Activated gamma-delta T cell (primary cell): ENCODE measurements around the gene ITPRIPL2.

Experiments used
- DNase-seq: peaks from one replicate; lab custom pipeline; 2025; lab: John Stamatoyannopoulos, UW

ITPRIPL2 gene

DNA sequence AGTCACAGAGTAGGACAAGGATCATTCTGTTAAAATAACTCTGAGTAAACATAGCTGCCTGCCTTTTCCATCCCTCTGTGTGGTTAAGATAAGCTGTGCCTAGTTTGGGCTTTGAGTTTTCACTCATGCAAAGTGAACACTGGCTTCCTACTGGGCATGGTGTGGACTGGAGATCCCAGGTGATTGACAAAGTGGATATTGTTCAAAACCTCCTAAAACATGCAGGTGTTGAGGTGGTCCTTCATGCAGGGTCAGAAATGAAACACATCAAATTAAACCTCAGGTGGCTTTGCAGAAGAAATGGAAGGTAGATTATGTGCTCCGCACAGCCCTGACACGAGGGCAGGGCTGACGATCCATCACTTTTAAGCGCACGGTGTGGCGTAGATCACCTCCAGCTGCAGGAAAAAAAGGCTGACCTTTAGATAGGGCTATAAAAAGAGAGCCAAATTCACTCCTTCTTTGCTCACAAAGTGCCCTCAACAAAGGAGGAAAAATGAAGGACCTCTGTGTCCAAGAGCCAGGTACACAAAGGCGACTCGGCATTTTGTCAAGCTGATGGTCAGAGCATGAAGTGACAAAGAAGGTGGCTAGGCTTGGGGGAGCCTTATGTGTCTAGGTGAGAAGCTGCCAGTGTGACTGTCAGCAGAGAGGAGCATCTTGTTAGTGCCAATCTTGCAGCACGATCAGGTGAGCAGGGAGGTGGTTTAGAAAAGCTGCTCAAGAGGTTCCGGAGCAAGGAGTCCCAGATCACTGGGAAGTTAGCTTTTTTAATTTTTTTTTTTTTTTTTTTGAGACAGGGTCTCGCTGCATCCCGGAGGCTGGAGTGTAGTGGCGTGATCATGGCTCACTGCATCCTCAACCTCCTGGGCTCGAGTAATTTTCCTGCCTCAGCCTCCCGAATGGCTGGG lies 19.9 kb upstream of the ITPRIPL2 start:
- no peak for DNase-seq

DNA sequence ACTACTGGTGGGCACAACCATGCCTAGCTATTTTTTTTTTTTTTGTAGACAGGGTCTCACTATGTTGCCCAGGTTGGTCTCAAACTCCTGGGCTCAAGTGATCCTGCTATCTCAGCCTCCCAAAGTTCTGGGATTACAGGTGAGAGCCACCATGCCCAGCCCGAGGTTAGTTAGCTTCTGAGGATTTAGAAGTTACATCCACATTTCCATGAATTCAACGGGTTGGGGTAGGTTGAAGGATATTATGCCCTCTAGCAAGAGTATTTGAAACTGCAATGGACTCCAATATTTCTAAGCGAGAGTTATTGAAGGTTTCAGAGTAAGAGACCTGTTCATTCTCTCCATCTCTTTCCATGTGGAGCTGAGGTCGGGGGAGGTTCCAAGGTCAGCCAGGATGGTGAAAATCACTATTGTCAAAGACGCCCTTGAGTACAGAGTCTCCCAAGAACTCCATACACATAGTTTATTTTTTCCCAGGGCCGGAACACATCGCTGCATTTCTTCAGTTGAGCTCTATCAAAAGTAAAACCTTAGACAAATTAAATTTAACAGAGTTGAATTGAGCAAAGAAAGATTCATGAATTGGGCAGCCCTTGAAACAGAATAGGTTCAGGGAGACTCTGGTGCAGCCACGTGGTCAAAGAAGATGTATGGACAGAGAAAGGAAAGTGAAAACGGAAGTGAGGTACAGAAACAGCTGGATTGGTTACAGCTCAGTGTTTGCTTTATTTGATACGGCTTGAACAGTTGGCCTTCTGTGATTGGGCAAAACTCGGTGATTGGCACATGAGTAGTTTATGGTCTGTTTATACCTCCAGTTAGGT lies 19.0 kb upstream of the ITPRIPL2 start:
- no peak for DNase-seq

DNA sequence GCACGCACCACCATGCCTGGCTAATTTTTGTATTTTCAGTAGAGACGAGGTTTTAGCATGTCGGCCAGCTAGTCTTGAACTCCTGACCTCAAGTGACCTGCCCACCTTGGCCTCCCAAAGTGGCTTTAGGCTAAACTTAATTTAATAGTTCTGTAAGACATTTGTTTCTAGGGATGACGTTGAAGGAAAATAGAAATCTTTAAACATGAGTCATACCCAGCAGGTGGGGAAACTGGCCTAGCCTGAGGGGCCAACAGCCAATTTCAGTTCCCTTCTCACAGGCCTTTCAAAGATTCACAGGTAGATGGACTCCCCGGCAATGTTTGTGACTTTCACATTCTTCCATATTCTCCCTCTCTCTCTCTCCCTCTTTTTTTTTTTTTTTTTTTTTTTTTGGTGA lies 18.1 kb upstream of the ITPRIPL2 start:
- DNase-seq, result no peak

DNA sequence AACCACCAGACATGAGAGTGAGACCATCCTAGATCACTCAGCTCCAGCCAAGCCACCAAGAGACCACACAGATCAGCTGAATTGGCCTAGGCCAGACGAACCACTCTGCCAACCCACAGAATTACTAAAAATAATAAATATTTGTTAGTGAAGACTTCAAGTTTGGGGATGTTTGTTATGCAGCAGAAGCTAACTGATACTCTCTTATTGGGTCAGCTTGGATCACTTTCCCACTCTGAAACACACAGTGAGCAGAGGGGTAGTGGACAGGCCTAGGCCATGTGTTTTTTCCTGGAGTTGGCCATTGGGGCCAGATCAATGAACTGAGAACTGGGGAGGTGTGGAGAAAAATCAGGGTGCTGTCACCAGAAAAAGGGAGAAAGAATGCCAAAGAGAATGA lies 15.6 kb upstream of the ITPRIPL2 start:
- no peak for DNase-seq

DNA sequence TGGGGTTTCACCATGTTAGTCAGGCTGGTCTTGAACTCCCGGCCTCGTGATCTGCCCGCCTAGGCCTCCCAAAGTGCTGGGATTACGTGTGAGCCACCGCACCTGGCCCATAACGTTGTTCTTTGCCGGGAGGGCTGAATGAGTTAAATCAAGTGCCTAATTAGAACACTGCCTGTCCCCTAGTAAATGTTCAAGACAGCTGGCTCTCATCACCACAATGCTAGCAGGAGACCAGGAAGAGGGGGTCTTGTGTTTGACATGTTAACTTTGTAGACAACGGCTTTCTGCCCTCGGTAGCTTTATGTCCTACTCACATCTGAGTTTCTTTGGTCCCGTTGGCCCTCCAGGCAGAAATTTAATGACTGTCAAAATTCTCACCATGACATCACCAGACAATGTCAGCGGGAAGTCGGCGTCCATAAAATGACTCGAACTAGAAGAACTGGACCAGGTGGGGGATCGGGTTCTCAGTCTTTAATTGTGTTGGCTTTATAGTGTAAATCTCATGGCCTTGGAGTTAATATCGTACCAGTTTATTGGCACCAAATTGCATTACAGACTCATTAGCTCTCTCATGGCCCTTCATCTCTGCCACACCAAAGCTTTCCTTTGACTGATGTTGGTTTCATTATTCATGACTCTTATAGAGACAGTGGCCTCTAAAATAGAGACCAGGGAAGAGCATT lies 11.4 kb upstream of the ITPRIPL2 start:
- DNase-seq, result no peak

DNA sequence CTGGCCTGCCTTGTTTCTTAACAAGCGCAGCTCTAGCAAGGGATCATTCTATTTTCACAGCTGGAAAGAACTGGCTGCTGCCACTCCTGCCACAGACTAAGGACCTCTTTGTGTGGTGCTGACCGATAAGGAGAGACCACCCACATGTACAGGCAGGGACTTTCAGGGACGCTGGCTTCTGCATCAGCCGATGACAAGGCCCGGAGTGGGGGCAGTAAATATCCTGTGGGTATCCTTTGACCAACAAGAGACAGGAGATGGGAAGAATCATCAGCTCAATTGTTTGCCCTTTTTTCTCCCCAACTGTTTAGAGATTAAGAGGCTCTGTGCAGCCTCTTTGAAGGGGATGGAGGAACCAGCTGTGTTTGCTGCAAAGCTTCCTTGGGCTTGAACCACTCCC lies 9.2 kb upstream of the ITPRIPL2 start:
- no peak for DNase-seq

DNA sequence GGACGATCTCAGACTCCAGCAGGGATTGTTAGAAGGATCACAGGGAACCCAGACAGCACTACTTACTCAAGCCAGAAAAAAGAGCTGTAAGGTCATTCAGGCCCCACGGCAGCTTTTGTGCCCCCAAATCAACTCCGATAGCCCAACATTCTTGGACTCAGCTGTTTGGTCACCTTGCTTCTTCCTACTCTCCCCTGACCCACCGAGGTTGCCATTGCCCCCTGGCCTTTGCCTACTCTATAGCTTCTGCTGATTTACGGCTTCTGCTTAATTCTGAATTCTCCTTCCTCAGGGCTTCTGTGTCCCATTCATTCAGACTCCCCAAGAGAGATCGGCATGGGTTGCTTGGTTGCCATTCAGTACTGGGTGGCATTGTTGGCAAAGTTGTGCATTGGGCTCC lies 8.6 kb upstream of the ITPRIPL2 start:
- DNase-seq, result no peak

DNA sequence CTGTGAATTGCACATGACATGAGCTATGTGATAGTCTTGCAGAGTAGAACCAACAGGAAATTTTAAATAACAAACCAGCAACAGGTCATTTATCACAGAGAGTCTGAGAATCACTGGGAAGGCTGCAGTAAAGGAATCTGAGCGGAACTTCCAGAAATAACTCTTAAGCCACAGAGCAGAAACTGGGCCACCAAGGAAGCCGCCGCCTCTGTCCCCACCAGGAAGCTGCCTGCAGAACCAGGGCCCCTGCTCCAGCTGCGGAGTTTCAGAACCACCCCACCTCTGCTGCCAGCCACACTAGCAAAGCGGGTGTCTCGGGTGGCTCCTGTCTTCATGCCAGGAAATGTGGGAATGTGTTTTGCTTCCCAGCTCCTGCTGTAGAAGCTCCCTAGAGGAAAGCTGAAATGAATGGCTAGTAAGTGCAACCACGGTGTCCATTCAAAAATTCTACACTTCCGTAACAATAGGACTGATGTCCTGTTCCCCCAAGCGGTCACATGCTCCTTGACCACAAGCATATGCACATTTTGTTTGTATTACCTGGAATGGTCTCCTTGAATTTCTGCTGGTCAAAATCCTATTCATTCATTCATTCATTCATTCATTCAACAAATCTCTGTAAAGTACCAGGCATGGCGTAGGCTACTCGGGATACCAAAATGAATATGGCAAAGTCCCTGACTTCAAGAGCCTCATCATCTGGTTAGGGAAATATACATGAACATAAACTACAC lies 7.7 kb upstream of the ITPRIPL2 start:
- no peak for DNase-seq

DNA sequence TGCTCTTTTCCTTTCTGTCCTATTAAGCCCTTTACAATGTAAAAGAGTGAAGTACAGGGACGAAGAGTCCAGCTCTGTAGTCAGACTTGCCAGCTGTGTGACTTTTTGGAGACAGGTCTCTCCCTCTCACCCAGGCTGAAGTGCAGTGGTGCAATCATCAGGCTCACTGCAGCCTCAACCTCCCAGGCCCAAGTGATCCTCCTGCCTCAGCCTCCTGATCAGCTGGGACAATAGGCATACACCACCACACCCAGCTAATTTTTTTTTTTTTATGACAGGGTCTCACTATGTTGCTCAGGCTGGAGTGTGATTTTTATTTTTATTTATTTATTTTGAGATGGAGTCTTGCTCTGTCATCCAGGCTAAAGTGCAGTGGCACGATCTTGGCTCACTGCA lies 7.1 kb upstream of the ITPRIPL2 start:
- DNase-seq, result no peak

DNA sequence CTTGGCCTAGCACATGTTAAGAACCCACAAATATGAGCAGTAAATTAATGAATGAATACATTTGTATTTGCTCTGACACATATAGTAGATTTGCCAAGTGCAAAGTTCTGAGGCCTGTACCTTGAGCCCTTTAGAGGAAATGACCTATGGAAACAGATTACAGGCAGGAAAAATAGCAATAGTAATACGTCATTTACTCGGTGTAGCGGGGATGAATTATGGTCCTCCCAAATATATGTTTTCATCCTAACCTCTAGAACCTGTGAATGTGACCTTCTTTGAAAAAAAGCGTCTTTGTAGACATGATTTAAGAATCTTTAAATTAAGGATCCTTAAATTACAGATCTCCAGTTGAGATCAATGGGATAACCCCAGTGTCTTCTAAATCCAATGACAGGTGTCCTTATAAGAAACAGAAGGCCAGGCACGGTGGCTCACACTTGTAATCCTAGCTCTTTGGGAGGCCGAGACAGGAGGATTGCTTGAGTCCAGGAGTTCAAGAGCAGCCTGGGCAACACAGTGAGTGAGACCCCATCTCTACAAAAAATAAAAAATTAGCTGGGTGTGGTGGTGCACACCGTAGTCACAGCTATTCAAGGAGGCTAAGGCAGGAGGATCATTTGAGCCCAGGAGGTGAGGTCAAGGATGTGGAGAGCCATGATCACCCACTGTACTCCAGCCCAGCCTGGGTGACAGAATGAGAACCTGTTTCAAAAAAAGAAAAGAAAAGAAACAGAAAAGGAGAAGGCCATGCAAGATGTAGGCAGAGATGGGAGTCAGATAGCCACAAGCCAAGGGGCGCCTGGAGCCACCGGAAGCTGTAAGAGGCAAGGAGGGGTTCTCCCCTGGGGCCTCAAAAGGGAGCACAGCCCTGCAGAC lies 5.1 kb upstream of the ITPRIPL2 start:
- no peak for DNase-seq

DNA sequence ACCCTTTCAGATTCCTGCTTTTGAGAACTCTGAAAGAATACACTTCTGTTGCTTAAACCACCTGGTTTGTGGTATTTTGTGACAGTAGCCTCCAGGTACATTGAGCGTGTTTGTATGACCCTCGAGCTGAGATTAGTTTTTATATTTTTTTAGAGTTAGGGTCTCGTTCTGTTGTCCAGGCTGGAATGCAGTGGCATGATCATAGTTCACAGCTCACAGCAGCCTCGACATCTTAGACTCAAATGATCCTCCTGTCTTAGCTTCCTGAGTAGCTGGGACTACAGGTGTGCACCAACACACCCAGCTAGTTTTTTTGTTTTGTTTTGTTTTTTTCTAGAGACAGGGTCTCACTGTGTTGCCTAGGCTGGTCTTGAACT lies 4.5 kb upstream of the ITPRIPL2 start:
- no peak for DNase-seq

DNA sequence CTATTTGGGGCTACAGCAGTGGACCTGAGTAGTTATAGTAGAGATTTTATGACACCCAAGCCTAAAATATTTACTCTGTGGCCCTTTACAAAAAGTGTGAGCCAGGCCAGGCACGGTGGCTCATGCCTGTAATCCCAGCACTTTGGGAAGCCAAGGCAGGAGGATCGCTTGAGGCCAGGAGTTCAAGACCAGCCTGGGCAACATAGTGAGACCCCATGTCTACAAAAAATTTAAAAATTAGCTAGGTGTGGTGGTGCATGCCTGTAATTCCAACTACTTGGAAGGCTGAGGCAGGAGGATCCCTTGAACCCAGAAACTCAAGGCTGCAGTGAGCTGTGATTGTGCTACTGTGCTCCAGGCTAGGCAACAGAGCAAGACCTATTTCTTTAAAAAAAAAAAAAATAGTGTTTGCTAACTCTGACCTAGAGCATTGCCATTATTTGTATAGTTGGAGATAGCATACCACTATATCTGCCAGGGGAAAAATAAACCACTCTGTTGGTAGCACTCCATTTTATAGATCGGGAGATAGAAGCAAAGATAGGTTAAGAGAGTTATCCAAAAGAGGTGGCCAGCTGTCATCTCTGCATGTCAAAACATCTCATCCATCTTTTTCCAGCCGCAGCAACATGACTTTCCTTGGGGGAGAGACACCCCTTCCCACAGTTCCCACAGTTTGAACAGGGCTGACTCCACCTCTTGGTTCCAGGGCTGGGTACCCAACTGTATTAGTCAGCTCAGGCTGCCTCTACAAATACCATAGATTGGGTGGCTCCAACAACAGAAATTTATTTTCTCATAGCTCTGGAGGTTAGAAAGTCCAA lies 3.0 kb upstream of the ITPRIPL2 start:
- DNase-seq, result no peak

DNA sequence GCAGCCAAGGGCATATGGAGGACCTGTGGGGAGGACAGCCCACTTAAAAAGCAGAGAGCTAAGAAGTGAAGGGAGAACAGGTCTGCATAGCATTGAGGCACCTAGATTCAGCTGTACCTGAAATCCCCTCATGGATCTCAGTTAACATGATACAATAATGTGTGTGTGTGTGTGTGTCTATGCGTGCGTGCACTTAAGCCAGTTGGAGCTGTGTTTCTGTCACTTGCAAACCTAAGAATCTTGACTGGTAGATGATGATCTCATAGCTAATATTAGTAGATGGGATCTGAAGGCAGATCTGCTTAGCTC lies 1.7 kb upstream of the ITPRIPL2 start:
- no peak for DNase-seq

DNA sequence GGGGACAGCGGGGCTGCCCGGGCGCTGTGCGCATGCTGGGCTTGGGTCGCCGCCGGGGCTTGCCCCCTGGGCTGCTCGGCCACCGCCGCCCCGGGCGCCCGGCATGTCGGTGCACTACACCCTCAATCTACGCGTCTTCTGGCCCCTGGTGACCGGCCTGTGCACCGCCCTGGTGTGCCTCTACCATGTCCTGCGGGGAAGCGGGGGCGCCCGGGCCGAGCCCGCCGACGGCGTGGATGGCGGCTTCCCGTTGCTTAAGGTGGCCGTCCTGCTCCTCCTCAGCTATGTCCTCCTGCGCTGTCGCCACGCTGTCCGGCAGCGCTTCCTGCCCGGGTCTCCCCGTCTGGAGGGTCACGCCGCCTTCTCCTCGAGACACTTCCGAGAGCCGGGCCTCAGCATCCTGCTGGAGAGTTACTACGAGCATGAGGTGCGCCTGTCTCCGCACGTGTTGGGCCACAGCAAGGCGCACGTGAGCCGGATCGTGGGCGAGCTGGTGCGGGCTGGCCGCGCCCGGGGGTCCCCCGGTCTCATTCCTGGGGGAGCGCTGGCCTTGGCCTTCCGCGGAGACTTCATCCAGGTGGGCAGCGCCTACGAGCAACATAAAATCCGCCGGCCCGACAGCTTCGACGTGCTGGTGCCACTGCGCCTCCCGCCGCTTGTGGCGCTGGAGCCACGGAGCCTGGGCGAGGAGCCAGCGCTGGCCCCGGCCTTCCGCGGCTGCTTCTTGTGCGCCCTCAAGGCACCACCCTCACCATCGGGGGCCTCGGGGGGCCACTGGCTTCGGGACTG lies 789 bp downstream of the ITPRIPL2 start:
- DNase-seq, result no peak

DNA sequence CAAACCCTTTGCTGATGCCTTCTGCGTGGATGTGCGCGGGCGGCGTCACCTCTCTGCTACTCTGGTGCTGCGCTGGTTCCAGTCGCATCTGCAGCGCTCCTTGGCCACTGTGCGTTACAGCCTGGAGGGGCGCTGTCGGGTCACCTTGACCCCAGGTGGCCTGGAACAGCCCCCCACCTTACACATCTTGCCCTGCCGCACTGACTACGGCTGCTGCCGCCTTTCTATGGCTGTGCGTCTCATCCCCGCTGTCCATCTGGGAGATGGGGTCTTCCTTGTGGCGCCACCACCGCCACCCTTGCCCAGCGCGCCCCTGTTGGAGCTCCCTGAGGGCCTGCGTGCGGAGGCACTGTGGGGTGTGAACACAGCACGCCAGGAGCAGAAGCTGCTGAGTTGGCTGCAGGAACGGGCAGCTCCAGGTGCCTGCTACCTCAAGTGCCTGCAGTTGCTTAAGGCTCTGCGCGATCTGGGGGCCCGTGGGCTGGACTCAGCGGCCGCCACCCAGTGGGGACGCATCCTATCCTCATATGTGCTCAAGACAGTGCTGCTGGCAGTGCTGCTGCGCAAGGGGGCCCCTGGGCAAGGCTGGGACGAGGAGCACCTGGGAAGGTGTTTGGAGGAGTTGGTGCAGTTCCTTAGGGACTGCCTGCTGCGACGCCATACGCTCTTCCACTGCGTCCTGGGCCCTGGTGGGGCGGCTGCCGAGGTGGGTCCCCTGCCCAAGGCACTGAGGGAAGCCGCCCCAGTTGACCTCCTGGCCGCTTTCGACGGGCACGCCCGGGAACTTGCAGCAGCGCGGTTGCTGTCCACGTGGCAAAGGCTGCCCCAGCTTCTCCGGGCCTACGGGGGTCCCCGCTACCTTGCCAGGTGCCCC lies 1.6 kb downstream of the ITPRIPL2 start:
- no peak for DNase-seq

DNA sequence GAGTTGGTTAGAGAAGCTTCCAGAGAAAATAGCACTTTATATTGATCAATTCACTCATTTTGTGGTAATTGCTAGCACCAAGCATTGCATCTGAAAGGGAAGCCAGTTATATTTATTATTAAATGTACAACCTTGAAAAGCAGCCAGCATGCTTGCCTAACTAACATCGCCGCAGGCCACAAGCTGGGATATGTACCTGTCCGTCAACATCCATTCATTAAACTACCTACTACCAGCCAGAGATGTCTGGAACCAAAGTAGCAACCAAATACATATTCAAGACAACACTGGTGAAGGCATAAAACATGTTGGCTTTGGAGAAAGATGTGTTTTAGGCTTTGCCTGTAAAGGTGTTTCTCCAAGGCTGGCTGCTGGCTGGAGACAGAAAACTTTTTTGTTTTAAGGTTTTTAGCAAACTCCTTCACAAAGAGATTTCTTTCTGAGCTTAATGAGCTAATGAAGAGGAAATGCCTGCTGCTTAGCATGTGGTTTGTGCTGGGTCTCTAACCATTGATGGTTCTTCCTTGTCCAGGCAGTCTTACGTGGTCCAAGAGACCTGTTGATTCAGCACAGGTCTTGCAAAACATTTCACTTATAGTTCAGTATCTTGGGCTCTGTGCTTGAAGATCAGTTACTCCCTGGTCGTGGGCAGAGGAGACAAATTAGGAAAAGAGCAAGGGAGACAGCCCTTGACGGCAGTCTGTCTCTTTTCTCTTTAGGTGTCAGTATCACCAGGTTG lies 3.1 kb downstream of the ITPRIPL2 start:
- DNase-seq, result no peak

DNA sequence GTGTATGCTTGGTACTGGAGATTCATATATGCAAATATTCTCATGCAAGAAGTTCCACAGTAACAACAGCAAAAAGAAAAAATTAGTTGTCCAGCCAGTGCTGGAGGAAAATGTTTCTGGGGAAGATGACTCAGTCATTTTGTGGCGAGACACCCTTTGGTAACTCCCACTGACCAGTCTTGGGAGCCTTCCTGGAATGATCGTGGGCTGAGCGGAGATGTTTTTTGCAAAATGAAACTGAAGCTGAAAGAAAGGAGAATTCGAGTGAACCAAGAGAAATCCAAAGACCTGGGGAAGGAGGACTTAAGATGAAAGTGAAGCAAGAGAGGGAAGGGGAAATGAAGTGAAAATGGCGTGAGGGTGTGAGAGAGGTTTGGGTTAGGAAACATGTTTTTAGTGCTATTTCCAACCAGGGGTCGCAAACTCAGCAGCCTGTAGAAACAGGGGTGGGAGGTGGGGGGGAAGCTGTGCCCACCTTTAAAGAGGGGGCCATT lies 5.2 kb downstream of the ITPRIPL2 start:
- no peak for DNase-seq
